ENCODE measurements around the gene KRTAP21-3.
"Not testable (repeated sequence)": the region's sequence is repeated elsewhere in the genome, so short reads cannot be mapped to it uniquely, and the experiment has no call there.

Gene KRTAP21-3

GRCh38 chr21:30718239-30718909 lies at the start of gene KRTAP21-3:
Gene KRTAP21-3 (minus strand): TSS chr21:30718777. CDS start chr21:30718759, 18 bp downstream.
- H3K9me3 ChIP-seq (ENCODE audit: control insufficient read depth, low read length): no peaks in the 10 kb centered on the region
- no peak within 1 kb of the TSS for H3K9ac ChIP-seq (ENCODE audit: low read length)
- H3K4me1 ChIP-seq (ENCODE audit: control insufficient read depth, insufficient read depth, low read length): no peaks in the 10 kb centered on the region
- H3K36me3 ChIP-seq (ENCODE audit: control insufficient read depth, insufficient read depth, low read length): no peaks in the 10 kb centered on the region
- H3K4me3 ChIP-seq (ENCODE audit: low read length): no peak within 1 kb of the TSS
- H3K27me3 ChIP-seq (ENCODE audit: control insufficient read depth, insufficient read depth, low read length): no peaks in the 10 kb centered on the region

- no peaks in the 10 kb centered on the region for H3K36me3 ChIP-seq (ENCODE audit: control insufficient read depth, insufficient read depth, low read length)
- H3K4me1 ChIP-seq (ENCODE audit: control insufficient read depth, insufficient read depth, low read length): no peaks in the 10 kb centered on the region
- no peak overlapping the region for H3K4me3 ChIP-seq (ENCODE audit: low read length)
- no peak overlapping the region for H3K9ac ChIP-seq (ENCODE audit: low read length)
- no peaks in the 10 kb centered on the region for H3K9me3 ChIP-seq (ENCODE audit: control insufficient read depth, low read length)
- H3K27me3 ChIP-seq (ENCODE audit: control insufficient read depth, insufficient read depth, low read length): no peaks in the 10 kb centered on the region
Measured at GRCh38 chr21:30760776-30761175, 42.2 kb upstream of the KRTAP21-3 start.

- no peak overlapping the region for H3K9ac ChIP-seq (ENCODE audit: low read length)
- no peaks in the 10 kb centered on the region for H3K4me1 ChIP-seq (ENCODE audit: control insufficient read depth, insufficient read depth, low read length)
- no peaks in the 10 kb centered on the region for H3K36me3 ChIP-seq (ENCODE audit: control insufficient read depth, insufficient read depth, low read length)
- no peaks in the 10 kb centered on the region for H3K27me3 ChIP-seq (ENCODE audit: control insufficient read depth, insufficient read depth, low read length)
- H3K9me3 ChIP-seq (ENCODE audit: control insufficient read depth, low read length): no peaks in the 10 kb centered on the region
- H3K4me3 ChIP-seq (ENCODE audit: low read length): no peak overlapping the region
Measured at GRCh38 chr21:30758306-30758705, 39.7 kb upstream of the KRTAP21-3 start.

- not testable (repeated sequence) for H3K36me3 ChIP-seq (ENCODE audit: control insufficient read depth, insufficient read depth, low read length); H3K4me1 ChIP-seq (ENCODE audit: control insufficient read depth, insufficient read depth, low read length); H3K9me3 ChIP-seq (ENCODE audit: control insufficient read depth, low read length); H3K9ac ChIP-seq (ENCODE audit: low read length); H3K27me3 ChIP-seq (ENCODE audit: control insufficient read depth, insufficient read depth, low read length); H3K4me3 ChIP-seq (ENCODE audit: low read length)
Measured at GRCh38 chr21:30755328-30755727, 36.8 kb upstream of the KRTAP21-3 start, which contains the start of gene KRTAP21-1. Gene KRTAP21-1 (minus strand): TSS chr21:30755428. CDS start chr21:30755378, 50 bp downstream.

GRCh38 chr21:30747159-30747558 lies 28.6 kb upstream of the KRTAP21-3 start, which contains the start of gene KRTAP21-2:
Gene KRTAP21-2 (minus strand): TSS chr21:30747259. CDS start chr21:30747202, 57 bp downstream.
- Histone ChIP-seq H3K27me3 (ENCODE audit: control insufficient read depth, insufficient read depth, low read length) (no peaks in the 10 kb centered on the region), H3K4me3 (ENCODE audit: low read length) (no peak within 1 kb of the TSS), H3K36me3 (ENCODE audit: control insufficient read depth, insufficient read depth, low read length) (no peaks in the 10 kb centered on the region), H3K4me1 (ENCODE audit: control insufficient read depth, insufficient read depth, low read length) (no peaks in the 10 kb centered on the region), H3K9me3 (ENCODE audit: control insufficient read depth, low read length) (no peaks in the 10 kb centered on the region), H3K9ac (ENCODE audit: low read length) (no peak within 1 kb of the TSS)

GRCh38 chr21:30740462-30740861 lies 21.9 kb upstream of the KRTAP21-3 start:
- Histone ChIP-seq H3K27me3 (ENCODE audit: control insufficient read depth, insufficient read depth, low read length) (no peaks in the 10 kb centered on the region), H3K36me3 (ENCODE audit: control insufficient read depth, insufficient read depth, low read length) (no peaks in the 10 kb centered on the region), H3K9ac (ENCODE audit: low read length) (no peak overlapping the region)

GRCh38 chr21:30733026-30733425 lies 14.4 kb upstream of the KRTAP21-3 start:
- Histone ChIP-seq H3K36me3 (ENCODE audit: control insufficient read depth, insufficient read depth, low read length) (no peaks in the 10 kb centered on the region), H3K4me3 (ENCODE audit: low read length) (no peak overlapping the region), H3K27me3 (ENCODE audit: control insufficient read depth, insufficient read depth, low read length) (no peaks in the 10 kb centered on the region), H3K9ac (ENCODE audit: low read length) (no peak overlapping the region), H3K9me3 (ENCODE audit: control insufficient read depth, low read length) (no peaks in the 10 kb centered on the region), H3K4me1 (ENCODE audit: control insufficient read depth, insufficient read depth, low read length) (no peaks in the 10 kb centered on the region)

More at GRCh38 chr21:30740462-30740861, 21.9 kb upstream of the KRTAP21-3 start:
- Histone ChIP-seq H3K4me3 (ENCODE audit: low read length) (no peak overlapping the region), H3K4me1 (ENCODE audit: control insufficient read depth, insufficient read depth, low read length) (no peaks in the 10 kb centered on the region), H3K9me3 (ENCODE audit: control insufficient read depth, low read length) (no peaks in the 10 kb centered on the region)

GRCh38 chr21:30726726-30727125 lies 8.1 kb upstream of the KRTAP21-3 start:
- Histone ChIP-seq H3K27me3 (ENCODE audit: control insufficient read depth, insufficient read depth, low read length) (no peaks in the 10 kb centered on the region), H3K4me3 (ENCODE audit: low read length) (no peak overlapping the region), H3K9me3 (ENCODE audit: control insufficient read depth, low read length) (no peaks in the 10 kb centered on the region), H3K4me1 (ENCODE audit: control insufficient read depth, insufficient read depth, low read length) (no peaks in the 10 kb centered on the region), H3K9ac (ENCODE audit: low read length) (no peak overlapping the region), H3K36me3 (ENCODE audit: control insufficient read depth, insufficient read depth, low read length) (no peaks in the 10 kb centered on the region)

- no peaks in the 10 kb centered on the region for H3K27me3 ChIP-seq (ENCODE audit: control insufficient read depth, insufficient read depth, low read length)
- no peak overlapping the region for H3K9ac ChIP-seq (ENCODE audit: low read length)
- no peaks in the 10 kb centered on the region for H3K9me3 ChIP-seq (ENCODE audit: control insufficient read depth, low read length)
- H3K4me3 ChIP-seq (ENCODE audit: low read length): no peak overlapping the region
- no peaks in the 10 kb centered on the region for H3K36me3 ChIP-seq (ENCODE audit: control insufficient read depth, insufficient read depth, low read length)
- no peaks in the 10 kb centered on the region for H3K4me1 ChIP-seq (ENCODE audit: control insufficient read depth, insufficient read depth, low read length)
Measured at GRCh38 chr21:30719401-30719800, 824 bp upstream of the KRTAP21-3 start.

GRCh38 chr21:30717105-30717504 lies 1.5 kb downstream of the KRTAP21-3 start:
- no peak overlapping the region for H3K9ac ChIP-seq (ENCODE audit: low read length)
- H3K4me3 ChIP-seq (ENCODE audit: low read length): no peak overlapping the region
- no peaks in the 10 kb centered on the region for H3K9me3 ChIP-seq (ENCODE audit: control insufficient read depth, low read length)
- no peaks in the 10 kb centered on the region for H3K27me3 ChIP-seq (ENCODE audit: control insufficient read depth, insufficient read depth, low read length)
- H3K36me3 ChIP-seq (ENCODE audit: control insufficient read depth, insufficient read depth, low read length): no peaks in the 10 kb centered on the region
- H3K4me1 ChIP-seq (ENCODE audit: control insufficient read depth, insufficient read depth, low read length): no peaks in the 10 kb centered on the region

- Histone ChIP-seq H3K4me1 (ENCODE audit: control insufficient read depth, insufficient read depth, low read length) (no peaks in the 10 kb centered on the region), H3K27me3 (ENCODE audit: control insufficient read depth, insufficient read depth, low read length) (no peaks in the 10 kb centered on the region), H3K9me3 (ENCODE audit: control insufficient read depth, low read length) (no peaks in the 10 kb centered on the region), H3K36me3 (ENCODE audit: control insufficient read depth, insufficient read depth, low read length) (no peaks in the 10 kb centered on the region), H3K4me3 (ENCODE audit: low read length) (no peak overlapping the region), H3K9ac (ENCODE audit: low read length) (no peak overlapping the region)
Measured at GRCh38 chr21:30714946-30715345, 3.6 kb downstream of the KRTAP21-3 start.

- Histone ChIP-seq H3K9ac (ENCODE audit: low read length) (no peak overlapping the region), H3K9me3 (ENCODE audit: control insufficient read depth, low read length) (no peaks in the 10 kb centered on the region), H3K36me3 (ENCODE audit: control insufficient read depth, insufficient read depth, low read length) (no peaks in the 10 kb centered on the region), H3K27me3 (ENCODE audit: control insufficient read depth, insufficient read depth, low read length) (no peaks in the 10 kb centered on the region), H3K4me1 (ENCODE audit: control insufficient read depth, insufficient read depth, low read length) (no peaks in the 10 kb centered on the region), H3K4me3 (ENCODE audit: low read length) (no peak overlapping the region)
Measured at GRCh38 chr21:30714456-30714855, 4.1 kb downstream of the KRTAP21-3 start.
